Endothelial cell of umbilical vein (primary cell): ENCODE data around the gene HOXA10. TPM values are rescaled to one million over a fixed set of nuclear protein-coding genes. Genes with fewer than 3 reads are reported as not detected.
A peak's percentile ranks its signal among the peaks of the same experiment; 100 is the strongest.

Source experiments
- BruUV-seq: library from RNA; stranded (reverse); fragments of 400-500 nt; replicated peaks from 2 replicates; lab custom pipeline; 2021; lab: Mats Ljungman, UMichigan
- CTCF ChIA-PET: fragments of 300-600, 350-600 bp; sonication (Branson Sonifier 250); formaldehyde crosslinking; loops from one replicate; lab custom pipeline; 2021; ENCODE audit warnings: antibody characterized with exemption, inconsistent platforms; lab: Charles Lee
- POLR2A ChIA-PET: fragments of 300-600, 350-600 bp; sonication (Branson Sonifier 250); formaldehyde crosslinking; loops from one replicate; lab custom pipeline; 2021; ENCODE audit warnings: antibody characterized with exemption, inconsistent platforms; lab: Charles Lee
- DNase-seq: peaks from one replicate; pipeline ENCODE4 v3.0.0-alpha.2; 2011; ENCODE audit warnings: low read depth, low spot score
- FAIRE-seq: peaks from 2 replicates; lab custom pipeline; 2011; peaks lifted over from hg19 to GRCh38; lab: Jason Lieb, UNC
- H2AFZ ChIP-seq: 2 replicates; pipeline ENCODE4 v1.6.0; 2012; ENCODE audit warnings: low read depth, low read length, control low read depth, inconsistent platforms
- H3K27ac ChIP-seq: 2 replicates; pipeline ENCODE4 v1.5.1; 2011; ENCODE audit warnings: low read depth, mild to moderate bottlenecking, control low read depth, low read length, moderate library complexity; ENCODE audit not compliant: insufficient read depth
- H3K27me3 ChIP-seq, 2 experiments: 2 replicates each; pipeline versions ENCODE4 v1.6.0 to v1.6.1; 2011; ENCODE audit warnings: low read length in 2 of 2, mixed read lengths in 1 of 2; ENCODE audit not compliant: control insufficient read depth in 2 of 2, insufficient read depth in 2 of 2
- H3K36me3 ChIP-seq, 2 experiments: 2 replicates in 1 of 2; 3 replicates in 1 of 2; pipeline ENCODE4 v1.5.1; 2011; ENCODE audit warnings: low read length in 2 of 2, mild to moderate bottlenecking in 1 of 2, moderate library complexity in 1 of 2; ENCODE audit not compliant: control insufficient read depth in 2 of 2, insufficient read depth in 2 of 2; ENCODE audit errors: extremely low read depth in 1 of 2
- H3K4me1 ChIP-seq: 3 replicates; pipeline ENCODE4 v1.5.1; 2011; ENCODE audit warnings: mild to moderate bottlenecking, low read length; ENCODE audit not compliant: control insufficient read depth, insufficient read depth; ENCODE audit errors: extremely low read depth
- H3K4me2 ChIP-seq: 2 replicates; pipeline ENCODE4 v1.6.1; 2011; ENCODE audit warnings: low read length, control low read depth, mixed read lengths; ENCODE audit not compliant: insufficient read depth
- H3K4me3 ChIP-seq, 3 experiments: fragments of 200-600 bp in 1 of 3; sonication (generic), shearing (Covaris generic) in 1 of 3; replicated peaks in 1 of 3; 2 replicates each; pipeline ENCODE4 v1.5.1; 2011 to 2016; ENCODE audit warnings: control low read depth in 3 of 3, low read length in 3 of 3, mild to moderate bottlenecking in 2 of 3, inconsistent platforms in 1 of 3, low read depth in 1 of 3, moderate library complexity in 1 of 3; ENCODE audit not compliant: insufficient read depth in 1 of 3
- H3K79me2 ChIP-seq: 2 replicates; pipeline ENCODE4 v1.6.0; 2012; ENCODE audit warnings: low read length, inconsistent platforms; ENCODE audit not compliant: control insufficient read depth, insufficient read depth
- H3K9ac ChIP-seq: replicated peaks from 2 replicates; pipeline ENCODE3; 2011; ENCODE audit warnings: low read length, control low read depth; ENCODE audit not compliant: insufficient read depth; ENCODE audit errors: extremely low read depth
- H3K9me1 ChIP-seq: replicated peaks from 3 replicates; pipeline ENCODE4 v1.6.0; 2011; ENCODE audit warnings: mild to moderate bottlenecking, low read length; ENCODE audit not compliant: control insufficient read depth, insufficient read depth; ENCODE audit errors: extremely low read depth
- H3K9me3 ChIP-seq: replicated peaks from 2 replicates; pipeline ENCODE4 v1.5.1; 2012; ENCODE audit warnings: low read length, inconsistent platforms; ENCODE audit not compliant: control insufficient read depth, insufficient read depth
- H4K20me1 ChIP-seq: replicated peaks from 2 replicates; pipeline ENCODE3; 2011; ENCODE audit warnings: mild to moderate bottlenecking, low read length; ENCODE audit not compliant: control insufficient read depth, insufficient read depth; ENCODE audit errors: extremely low read depth
- CTCF ChIP-seq, 2 donors: IDR thresholded peaks; 1 replicate in 1 of 2; 2 replicates in 1 of 2; pipeline ENCODE4 v1.5.1; 2011; ENCODE audit warnings: low read length in 2 of 2, mild to moderate bottlenecking in 2 of 2, moderate library complexity in 2 of 2, control low read depth in 1 of 2, inconsistent platforms in 1 of 2, low read depth in 1 of 2; ENCODE audit not compliant: insufficient read depth in 1 of 2; ENCODE audit errors: extremely low read depth in 1 of 2
- EZH2 ChIP-seq: IDR thresholded peaks from 2 replicates; pipeline ENCODE4 v1.6.1; 2012; ENCODE audit warnings: borderline replicate concordance, low read depth, mild to moderate bottlenecking, moderate library complexity, low read length, inconsistent platforms; ENCODE audit not compliant: severe bottlenecking
- FOS ChIP-seq: IDR thresholded peaks from 2 replicates; pipeline ENCODE4 v1.6.1; 2011; ENCODE audit warnings: mild to moderate bottlenecking, low read length, moderate library complexity, borderline replicate concordance; ENCODE audit not compliant: insufficient read depth
- GATA2 ChIP-seq: IDR thresholded peaks from 2 replicates; pipeline ENCODE4 v1.7.0; 2011; ENCODE audit warnings: low read depth, mild to moderate bottlenecking, moderate library complexity, mixed read lengths, low read length; ENCODE audit not compliant: insufficient read length, insufficient read depth
- JUN ChIP-seq: IDR thresholded peaks from 2 replicates; pipeline ENCODE4 v1.6.1; 2011; ENCODE audit warnings: borderline replicate concordance, low read depth; ENCODE audit not compliant: insufficient read length, insufficient read depth
- MAX ChIP-seq: IDR thresholded peaks from 2 replicates; pipeline ENCODE4 v1.6.1; 2011; ENCODE audit not compliant: insufficient read depth, insufficient read length
- MYC ChIP-seq: IDR thresholded peaks from one replicate; pipeline ENCODE4 v1.6.1; 2011; ENCODE audit warnings: mild to moderate bottlenecking, low read depth, low read length
- POLR2A ChIP-seq: IDR thresholded peaks from 2 replicates; pipeline ENCODE4 v1.6.1; 2012; ENCODE audit warnings: low read depth, mild to moderate bottlenecking, control low read depth, low read length
- POLR2AphosphoS5 ChIP-seq: IDR thresholded peaks from 2 replicates; pipeline ENCODE4 v1.6.1; 2012; ENCODE audit warnings: low read depth, mild to moderate bottlenecking, control low read depth, low read length, moderate library complexity; ENCODE audit not compliant: insufficient read depth
- dilution Hi-C: fragments of 300-500 bp; cut with MboI; formaldehyde crosslinking; loops from one replicate; pipeline ENCODE4 v1.15.0; 2019; ENCODE audit warnings: low sequenced_read_pairs; ENCODE audit not compliant: extremely low pct_ligation_motif_present
- intact Hi-C: fragments of 100-400 bp; cut with micrococcal nuclease; formaldehyde crosslinking; loops from one replicate; pipeline ENCODE4 v1.10.0; 2022
- polyA plus RNA-seq, 4 experiments: library from polyadenylated mRNA; depleted of rRNA in 3 of 4; stranded (reverse) in 3 of 4; unstranded in 1 of 4; fragments of >200 nt; gene quantifications; 2 replicates each; pipeline versions ENCODE4 v1.2.1 to v1.2.3, GENCODE V29; 2011 to 2012; ENCODE audit warnings: missing spikeins in 1 of 4
- total RNA-seq: library from RNA; stranded (reverse); gene quantifications from 2 replicates; pipeline ENCODE4 v1.2.3, GENCODE V29; 2021

Gene HOXA10
- total and polyA plus RNA-seq, 2 donors (not counting 3 experiments of a cell fraction or from before 2014, with no cell fraction given): 24.4 to 30.3 TPM

GRCh38 chr7:27200761-27201579 lies 26.9 kb upstream of the HOXA10 start:
- no peaks in the 10 kb centered on the region for H3K9me3 ChIP-seq
- no peak overlapping the region for H3K9ac ChIP-seq
- no peak for DNase-seq
- POLR2A ChIA-PET: no interaction called here
- no TSS peak for BruUV-seq
- no peaks in the 10 kb centered on the region for H3K36me3 ChIP-seq
- H3K4me3 ChIP-seq: peak overlapping the region in 1 of 3 experiments; percentile 6
- no peaks in the 10 kb centered on the region for H3K79me2 ChIP-seq
- H4K20me1 ChIP-seq: no peaks in the 10 kb centered on the region
- intact Hi-C loops (loop anchor here (1.0 to 2.0 kb wide), 2 partner anchors 38 to 375 kb away; no protein-coding TSS in a partner anchor), dilution Hi-C loops (no loop called here)
- H3K27me3 ChIP-seq: peaks cover 78 to 94% of the 10 kb centered on the region in 2 experiments
- H3K4me2 ChIP-seq: peak overlapping the region; percentile 75
- CTCF ChIA-PET: interaction anchor here (0.8 to 2.9 kb wide), 7 partner anchors 9 to 893 kb away, joined by 3 to 24 read pairs (median 6); no protein-coding TSS in a partner anchor
- peak overlapping the region; percentile 75 for H2AFZ ChIP-seq
- TF ChIP-seq POLR2AphosphoS5 (no peak), EZH2 (no peak), CTCF (IDR thresholded peaks at IDR 0.05; ENCODE audit: extremely low read depth in 1 of 2, insufficient read depth in 1 of 2, low read depth in 1 of 2, low read length in 2 of 2) (no peak), POLR2A (no peak), MAX (no peak), JUN (no peak), MYC (no peak), FOS (no peak), GATA2 (no peak)
- no peaks in the 10 kb centered on the region for H3K9me1 ChIP-seq
- FAIRE-seq: peak; percentile 12
- no peak overlapping the region for H3K27ac ChIP-seq
- H3K4me1 ChIP-seq: peaks cover 26% of the 10 kb centered on the region
